IMR-90 (cell line): ENCODE data around the gene ERICH2. TPM values are rescaled to one million over a fixed set of nuclear protein-coding genes. Genes with fewer than 3 reads are reported as not detected.

Experiments used
- ATAC-seq: fragments of 200-7000 bp; cut with Tn5 transposase; 2 replicates; pipeline ENCODE4 v1.9.1; 2020; ENCODE audit warnings: low read depth, mild to moderate bottlenecking, moderate library complexity
- BruUV-seq: library from RNA; stranded (reverse); fragments of 400-500 nt; replicated peaks from 2 replicates; lab custom pipeline; 2021; lab: Mats Ljungman, UMichigan
- CTCF ChIA-PET: fragments of 300-600 bp; formaldehyde crosslinking; extraction: SDS; loops from one replicate; lab custom pipeline; 2021; ENCODE audit warnings: antibody characterized with exemption; lab: Yijun Ruan, JAX
- POLR2A ChIA-PET: fragments of 300-600 bp; sonication (Branson Sonifier 250); formaldehyde crosslinking; loops from one replicate; lab custom pipeline; 2022; ENCODE audit warnings: antibody characterized with exemption; ENCODE audit not compliant: unreplicated experiment; lab: Charles Lee
- DNase-seq: peaks from one replicate; pipeline ENCODE4 v3.0.0; 2013
- H2AFZ ChIP-seq: replicated peaks from 2 replicates; pipeline ENCODE3; 2013; ENCODE audit warnings: low read length, mild to moderate bottlenecking; ENCODE audit not compliant: poor library complexity
- H2AK5ac ChIP-seq: 2 replicates; pipeline ENCODE4 v1.6.1; 2013; ENCODE audit warnings: low read depth, low read length, inconsistent platforms
- H2AK9ac ChIP-seq: replicated peaks from 2 replicates; pipeline ENCODE3; 2013; ENCODE audit warnings: mild to moderate bottlenecking, low read depth, low read length, moderate library complexity; ENCODE audit not compliant: poor library complexity
- H2BK120ac ChIP-seq: 2 replicates; pipeline ENCODE4 v1.6.1; 2013; ENCODE audit warnings: low read depth, low read length, inconsistent platforms
- H2BK15ac ChIP-seq: 3 replicates; pipeline ENCODE4 v1.6.1; 2013; ENCODE audit warnings: low read depth, low read length, inconsistent platforms
- H2BK20ac ChIP-seq: 2 replicates; pipeline ENCODE4 v1.6.1; 2013; ENCODE audit warnings: low read depth, mild to moderate bottlenecking, inconsistent platforms, low read length, moderate library complexity
- H2BK5ac ChIP-seq: 2 replicates; pipeline ENCODE4 v1.6.1; 2013; ENCODE audit warnings: mild to moderate bottlenecking, low read depth, low read length, inconsistent platforms; ENCODE audit not compliant: poor library complexity, severe bottlenecking
- H3K14ac ChIP-seq: replicated peaks from 2 replicates; pipeline ENCODE4 v1.6.1; 2013; ENCODE audit warnings: low read depth, low read length, inconsistent platforms
- H3K18ac ChIP-seq: 2 replicates; pipeline ENCODE4 v1.6.1; 2013; ENCODE audit warnings: low read depth, low read length, control low read depth
- H3K23ac ChIP-seq: 2 replicates; pipeline ENCODE4 v1.6.1; 2013; ENCODE audit warnings: low read depth, low read length, inconsistent platforms
- H3K27ac ChIP-seq: 2 replicates; pipeline ENCODE4 v1.5.1; 2013; ENCODE audit warnings: mild to moderate bottlenecking, control low read depth, low read length; ENCODE audit not compliant: insufficient read depth
- H3K27me3 ChIP-seq: 2 replicates; pipeline ENCODE4 v1.6.1; 2013; ENCODE audit warnings: low read length; ENCODE audit not compliant: control insufficient read depth, insufficient read depth
- H3K36me3 ChIP-seq: 2 replicates; pipeline ENCODE4 v1.6.1; 2013; ENCODE audit warnings: low read length, mixed read lengths; ENCODE audit not compliant: control insufficient read depth, insufficient read depth
- H3K4ac ChIP-seq: 2 replicates; pipeline ENCODE4 v1.6.1; 2013; ENCODE audit warnings: low read depth, low read length, inconsistent platforms
- H3K4me1 ChIP-seq: 2 replicates; pipeline ENCODE4 v1.6.1; 2013; ENCODE audit warnings: low read length, mixed read lengths; ENCODE audit not compliant: control insufficient read depth, insufficient read depth
- H3K4me2 ChIP-seq: 2 replicates; pipeline ENCODE4 v1.6.1; 2013; ENCODE audit warnings: low read depth, mild to moderate bottlenecking, control low read depth, low read length, moderate library complexity
- H3K4me3 ChIP-seq: 2 replicates; pipeline ENCODE4 v1.5.1; 2013; ENCODE audit warnings: low read depth, mild to moderate bottlenecking, control low read depth, low read length, moderate library complexity; ENCODE audit not compliant: insufficient read depth
- H3K56ac ChIP-seq: 2 replicates; pipeline ENCODE4 v1.6.1; 2013; ENCODE audit warnings: low read length, inconsistent platforms; ENCODE audit not compliant: insufficient read depth; ENCODE audit errors: extremely low read depth
- H3K79me1 ChIP-seq, 2 experiments: 2 replicates each; pipeline ENCODE4 v1.6.1; 2013; ENCODE audit warnings: low read length in 2 of 2, inconsistent platforms in 1 of 2, low read depth in 1 of 2
- H3K9ac ChIP-seq: 2 replicates; pipeline ENCODE4 v1.6.1; 2013; ENCODE audit warnings: low read depth, low read length, control low read depth
- H3K9me1 ChIP-seq: 2 replicates; pipeline ENCODE4 v1.6.1; 2013; ENCODE audit warnings: low read length, inconsistent platforms; ENCODE audit not compliant: insufficient read depth
- H3K9me3 ChIP-seq: 2 replicates; pipeline ENCODE4 v1.6.1; 2013; ENCODE audit warnings: low read length; ENCODE audit not compliant: control insufficient read depth, insufficient read depth
- H4K20me1 ChIP-seq: 2 replicates; pipeline ENCODE4 v1.6.1; 2013; ENCODE audit warnings: low read length, inconsistent platforms; ENCODE audit not compliant: insufficient read depth
- H4K5ac ChIP-seq: 2 replicates; pipeline ENCODE4 v1.6.1; 2013; ENCODE audit warnings: mild to moderate bottlenecking, low read depth, low read length, control low read depth
- H4K8ac ChIP-seq, 2 experiments: 2 replicates each; pipeline ENCODE4 v1.6.1; 2013; ENCODE audit warnings: low read depth in 2 of 2, low read length in 2 of 2, control low read depth in 1 of 2, inconsistent platforms in 1 of 2
- H4K91ac ChIP-seq: 2 replicates; pipeline ENCODE4 v1.6.1; 2013; ENCODE audit warnings: low read depth, low read length, inconsistent platforms; ENCODE audit not compliant: insufficient read depth
- BHLHE40 ChIP-seq: fragments of 150-350 bp; IDR thresholded peaks from 2 replicates; pipeline ENCODE4 v1.6.1; 2016; ENCODE audit warnings: mild to moderate bottlenecking, low read depth, low read length
- CEBPB ChIP-seq: IDR thresholded peaks from 2 replicates; pipeline ENCODE4 v1.6.1; 2012; ENCODE audit warnings: low read depth, low read length, improper control_type of control experiment
- CHD1 ChIP-seq: IDR thresholded peaks from 2 replicates; pipeline ENCODE4 v1.6.1; 2012; ENCODE audit warnings: low read depth, low read length, improper control_type of control experiment
- CTCF ChIP-seq: conservative IDR thresholded peaks from 2 replicates; pipeline ENCODE4 v1.5.1; 2012; ENCODE audit warnings: mild to moderate bottlenecking, low read depth, low read length, improper control_type of control experiment
- FOS ChIP-seq: fragments of 150-350 bp; IDR thresholded peaks from 2 replicates; pipeline ENCODE4 v1.6.1; 2016; ENCODE audit warnings: low read depth, low read length
- MAFK ChIP-seq: IDR thresholded peaks from 2 replicates; pipeline ENCODE4 v1.6.1; 2012; ENCODE audit warnings: low read depth, low read length, improper control_type of control experiment
- MAZ ChIP-seq: IDR thresholded peaks from 2 replicates; pipeline ENCODE4 v1.6.1; 2012; ENCODE audit warnings: low read depth, mild to moderate bottlenecking, low read length, improper control_type of control experiment, moderate library complexity, borderline replicate concordance
- MXI1 ChIP-seq: IDR thresholded peaks from 2 replicates; pipeline ENCODE4 v1.6.1; 2012; ENCODE audit warnings: low read depth, mild to moderate bottlenecking, low read length, moderate library complexity, borderline replicate concordance
- NFE2L2 ChIP-seq: fragments of 150-350 bp; IDR thresholded peaks from 2 replicates; pipeline ENCODE4 v1.6.1; 2016; ENCODE audit warnings: low read depth, mild to moderate bottlenecking, low read length
- POLR2A ChIP-seq: IDR thresholded peaks from 2 replicates; pipeline ENCODE4 v1.6.1; 2012; ENCODE audit warnings: mild to moderate bottlenecking, low read depth, low read length
- RAD21 ChIP-seq: IDR thresholded peaks from 2 replicates; pipeline ENCODE4 v1.6.1; 2012; ENCODE audit warnings: low read length, improper control_type of control experiment
- RCOR1 ChIP-seq: IDR thresholded peaks from 2 replicates; pipeline ENCODE4 v1.6.1; 2012; ENCODE audit warnings: mild to moderate bottlenecking, low read length, improper control_type of control experiment; ENCODE audit not compliant: insufficient replicate concordance
- RFX5 ChIP-seq: IDR thresholded peaks from 2 replicates; pipeline ENCODE4 v1.8.0; 2012; ENCODE audit warnings: low read depth, mild to moderate bottlenecking, low read length, moderate library complexity
- SMC3 ChIP-seq: fragments of 150-350 bp; IDR thresholded peaks from 2 replicates; pipeline ENCODE4 v1.6.1; 2016; ENCODE audit warnings: low read depth, mild to moderate bottlenecking, antibody characterized with exemption, low read length, moderate library complexity
- USF2 ChIP-seq: fragments of 150-350 bp; IDR thresholded peaks from 2 replicates; pipeline ENCODE4 v1.6.1; 2017; ENCODE audit warnings: mild to moderate bottlenecking, antibody characterized with exemption, low read length, low read depth
- WGBS, 2 experiments: methylation state at CpG; one replicate each; pipeline versions ENCODE4 v1.1.5 to v1.1.7; 2013; ENCODE audit warnings: missing lambda C conversion rate in 2 of 2; ENCODE audit not compliant: insufficient read length in 1 of 2; ENCODE audit errors: extremely low coverage in 2 of 2; 5-methylcytosine and 5-hydroxymethylcytosine counted together
- dilution Hi-C: fragments of 300-500 bp; cut with HindIII; formaldehyde crosslinking; loops from one replicate; pipeline ENCODE4 v1.14.3; 2018; ENCODE audit warnings: low sequenced_read_pairs; ENCODE audit not compliant: unreplicated experiment
- in situ Hi-C: fragments of 300-500 bp; cut with MboI; formaldehyde crosslinking; loops from 3 replicates; pipeline ENCODE4 v1.14.3; 2019; ENCODE audit warnings: low sequenced_read_pairs, inconsistent platforms, mixed read lengths
- intact Hi-C: fragments of 100-400 bp; cut with micrococcal nuclease; formaldehyde crosslinking; loops from 2 replicates; pipeline ENCODE4 v1.10.0; 2022
- polyA plus RNA-seq, 3 experiments: library from polyadenylated mRNA; depleted of rRNA; stranded (reverse); fragments of >200 nt; gene quantifications; 2 replicates each; pipeline ENCODE4 v1.2.3, GENCODE V29; 2012; ENCODE audit warnings: low replicate concordance in 1 of 3
- total RNA-seq: library from RNA; depleted of rRNA; stranded (reverse); fragments of >200 nt; gene quantifications from 2 replicates; pipeline ENCODE4 v1.2.3, GENCODE V29; 2012

The ERICH2 gene
- total and polyA plus RNA-seq, 2 of the 4 experiments (the other 2 are of a cell fraction), result not detected

GRCh38 chr2:170782673-170783072 lies 12.5 kb downstream of the ERICH2 start:
- Histone ChIP-seq H3K79me1 (no peaks in the 10 kb centered on the region), H3K9me1 (no peaks in the 10 kb centered on the region), H3K56ac (no peak overlapping the region), H3K36me3 (no peaks in the 10 kb centered on the region), H3K18ac (no peak overlapping the region), H3K4me2 (no peak overlapping the region), H3K4me1 (no peaks in the 10 kb centered on the region), H3K4me3 (no peak overlapping the region), H2BK20ac (no peak overlapping the region), H2AFZ (no peak overlapping the region), H3K9ac (no peak overlapping the region), H4K91ac (no peak overlapping the region), H4K8ac (no peak overlapping the region), H2BK120ac (no peak overlapping the region), H2BK15ac (no peak overlapping the region), H3K14ac (no peak overlapping the region), H3K27ac (no peak overlapping the region), H3K9me3 (no peaks in the 10 kb centered on the region), H2BK5ac (no peak overlapping the region), H2AK5ac (no peak overlapping the region), H4K20me1 (no peaks in the 10 kb centered on the region), H3K4ac (no peak overlapping the region), H4K5ac (no peak overlapping the region), H3K23ac (no peak overlapping the region), H2AK9ac (no peak overlapping the region), H3K27me3 (no peaks in the 10 kb centered on the region)
- ChIA-PET POLR2A (no interaction called here), CTCF (no interaction called here)
- no peak for ATAC-seq
- in situ Hi-C loops (no loop called here), intact Hi-C loops (no loop called here), dilution Hi-C loops (no loop called here)
- WGBS, 2 experiments, result no CpG with 5 or more reads among the region's 2 CpGs
- no peak for DNase-seq
- no peak for TF ChIP-seq RAD21
- TF ChIP-seq FOS, result no peak
- TF ChIP-seq MAFK, result no peak
- no peak for TF ChIP-seq NFE2L2
- no peak for TF ChIP-seq MXI1
- no peak for TF ChIP-seq SMC3
- no peak for TF ChIP-seq CEBPB
- no peak for TF ChIP-seq USF2
- TF ChIP-seq CHD1, result no peak
- TF ChIP-seq CTCF, result no peak
- TF ChIP-seq BHLHE40, result no peak
- TF ChIP-seq RFX5, result no peak
- no peak for TF ChIP-seq MAZ
- TF ChIP-seq RCOR1, result no peak
- no peak for TF ChIP-seq POLR2A
- BruUV-seq, result no TSS peak
